G401.6 (cell line): ENCODE results near the gene DPM3.

Experiments used
- FAIRE-seq: peaks from 2 replicates; lab custom pipeline; 2012; peaks lifted over from hg19 to GRCh38; lab: Jason Lieb, UNC

Gene DPM3

DNA sequence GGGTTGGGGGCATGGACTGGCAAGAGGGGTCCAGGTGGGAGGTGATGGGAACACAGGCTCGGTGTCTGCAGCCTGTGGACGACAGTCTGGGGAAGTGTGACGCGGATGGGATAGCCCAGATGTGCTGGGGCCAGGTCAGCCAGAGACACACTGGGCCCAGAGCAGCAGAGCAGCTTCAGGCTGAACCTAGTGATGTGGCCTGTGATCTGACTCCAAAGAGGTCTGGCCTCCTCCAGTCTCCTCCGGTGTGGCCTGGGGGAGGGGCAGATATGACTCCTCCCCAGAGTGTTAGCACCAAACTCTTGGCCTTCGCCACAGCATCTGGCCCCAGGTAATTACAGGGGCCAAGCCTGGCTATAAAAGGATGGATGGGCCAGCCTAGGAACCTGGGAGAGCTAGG is 48.2 kb downstream of the DPM3 start:
- no peak for FAIRE-seq

DNA sequence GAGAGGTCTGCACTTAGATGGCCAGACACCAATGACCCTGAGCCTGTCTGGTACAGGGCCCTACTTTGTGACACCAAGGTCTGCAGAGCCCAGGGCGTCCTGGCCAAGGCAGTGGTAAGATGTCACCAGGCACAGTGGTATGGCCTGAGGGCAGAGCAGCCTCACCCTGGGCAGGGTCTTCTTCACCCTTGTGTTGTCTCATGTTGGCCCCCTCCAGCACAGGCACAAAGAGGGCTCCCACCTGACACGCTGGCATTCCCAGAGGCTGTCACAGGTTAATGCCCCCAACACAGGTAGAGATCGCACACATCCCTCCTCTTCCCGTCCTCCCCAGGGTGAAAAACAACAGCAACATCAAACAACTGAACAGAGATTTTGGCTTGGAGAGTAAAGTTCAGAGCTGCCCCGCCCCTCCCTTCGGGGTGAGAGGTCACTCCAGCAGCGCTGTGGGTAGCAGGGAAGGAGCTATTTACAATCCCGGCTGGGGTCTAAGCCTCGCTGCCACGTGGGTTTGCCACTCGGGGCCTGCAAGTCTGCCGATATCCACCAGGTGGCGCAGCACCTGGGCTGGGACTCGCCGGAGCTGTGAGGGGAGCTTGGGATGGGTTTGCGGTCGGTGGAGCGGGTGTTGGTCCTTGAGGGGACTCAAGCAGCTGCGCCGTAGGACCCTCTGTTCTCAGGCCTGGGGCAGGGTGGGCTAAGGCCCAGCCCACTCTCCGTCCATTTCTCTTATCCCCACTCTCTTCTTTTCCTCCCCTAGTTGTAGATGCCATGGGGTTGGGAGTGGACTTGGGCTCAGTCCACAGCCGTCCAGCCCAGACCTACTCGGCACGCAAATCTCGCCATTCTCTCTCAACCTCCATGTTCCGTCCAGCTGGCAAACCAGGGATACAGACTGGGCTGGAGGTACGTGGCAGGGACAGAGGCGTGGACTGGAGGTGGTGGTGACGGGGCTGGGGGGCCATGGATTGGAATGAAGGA is 49.0 kb downstream of the DPM3 start:
- FAIRE-seq: peak; percentile 55
